SK-N-SH treated with all-trans-retinoic acid at 6 μM for 48 hours (cell line): ENCODE data around the gene TRIM46.
"Not testable (repeated sequence)": the region's sequence is repeated elsewhere in the genome, so short reads cannot be mapped to it uniquely, and the experiment has no call there.

Experiments
- ATAC-seq: fragments of 200-7000 bp; cut with Tn5 transposase; 3 replicates; pipeline ENCODE4 v1.9.1; 2020; ENCODE audit warnings: mild to moderate bottlenecking, moderate library complexity
- ARNTL ChIP-seq: fragments of 450-650 bp; formaldehyde crosslinking; IDR thresholded peaks from 2 replicates; pipeline ENCODE4 v1.5.0; 2020; ENCODE audit warnings: low read depth, mild to moderate bottlenecking, moderate library complexity, borderline replicate concordance
- CREB5 ChIP-seq: fragments of 250-450 bp; sonication (Bioruptor Pico); IDR thresholded peaks from 2 replicates; pipeline ENCODE4 v1.5.1; 2020; ENCODE audit warnings: low read depth, mild to moderate bottlenecking, moderate library complexity
- CSDC2 ChIP-seq: fragments of 250-450 bp; sonication (Bioruptor Pico); IDR thresholded peaks from 2 replicates; pipeline ENCODE4 v1.5.0; 2020; ENCODE audit warnings: mild to moderate bottlenecking, moderate library complexity
- GLIS3 ChIP-seq: fragments of 250-450 bp; sonication (Bioruptor Pico); IDR thresholded peaks from 2 replicates; pipeline ENCODE4 v1.5.0; 2020; ENCODE audit warnings: mild to moderate bottlenecking, moderate library complexity
- ISL1 ChIP-seq: fragments of 250-450 bp; sonication (Bioruptor Pico); IDR thresholded peaks from 2 replicates; pipeline ENCODE4 v2.1.2; 2022; ENCODE audit warnings: mild to moderate bottlenecking, moderate library complexity
- PATZ1 ChIP-seq: fragments of 250-450 bp; sonication (Bioruptor Pico); IDR thresholded peaks from 2 replicates; pipeline ENCODE4 v1.8.0; 2020; ENCODE audit warnings: mild to moderate bottlenecking, moderate library complexity, borderline replicate concordance
- POU6F1 ChIP-seq: fragments of 250-450 bp; sonication (Bioruptor Pico); IDR thresholded peaks from 2 replicates; pipeline ENCODE4 v1.8.0; 2021; ENCODE audit warnings: low read depth, mild to moderate bottlenecking, moderate library complexity, borderline replicate concordance
- PPARA ChIP-seq: fragments of 250-450 bp; sonication (Bioruptor Pico); IDR thresholded peaks from 2 replicates; pipeline ENCODE4 v1.5.0; 2020; ENCODE audit warnings: mild to moderate bottlenecking, borderline replicate concordance
- RARB ChIP-seq: fragments of 250-450 bp; sonication (Bioruptor Pico); IDR thresholded peaks from 2 replicates; pipeline ENCODE4 v1.8.0; 2021; ENCODE audit warnings: mild to moderate bottlenecking, moderate library complexity
- SNAI2 ChIP-seq: fragments of 250-450 bp; sonication (Bioruptor Pico); IDR thresholded peaks from 2 replicates; pipeline ENCODE4 v1.5.0; 2020; ENCODE audit warnings: mild to moderate bottlenecking, moderate library complexity
- TCF4 ChIP-seq: fragments of 250-450 bp; sonication (Bioruptor Pico); IDR thresholded peaks from 2 replicates; pipeline ENCODE4 v1.8.0; 2021; ENCODE audit warnings: mild to moderate bottlenecking, moderate library complexity, borderline replicate concordance
- TOX ChIP-seq: fragments of 250-450 bp; sonication (Bioruptor Pico); IDR thresholded peaks from 2 replicates; pipeline ENCODE4 v1.8.0; 2021; ENCODE audit warnings: mild to moderate bottlenecking, moderate library complexity, borderline replicate concordance
- TSHZ2 ChIP-seq: fragments of 250-450 bp; sonication (Bioruptor Pico); IDR thresholded peaks from 2 replicates; pipeline ENCODE4 v1.5.0; 2020; ENCODE audit warnings: mild to moderate bottlenecking, moderate library complexity
- ZC3H10 ChIP-seq: fragments of 250-450 bp; sonication (Bioruptor Pico); IDR thresholded peaks from 2 replicates; pipeline ENCODE4 v1.5.1; 2021; ENCODE audit warnings: mild to moderate bottlenecking, moderate library complexity
- ZFP30 ChIP-seq: fragments of 450-650 bp; formaldehyde crosslinking; IDR thresholded peaks from 2 replicates; pipeline ENCODE4 v1.5.0; 2022; ENCODE audit warnings: mild to moderate bottlenecking, moderate library complexity
- ZNF565 ChIP-seq: fragments of 450-650 bp; formaldehyde crosslinking; conservative IDR thresholded peaks from 2 replicates; pipeline ENCODE4 v1.5.0; 2020; ENCODE audit warnings: low read depth, mild to moderate bottlenecking, moderate library complexity
- ZNF70 ChIP-seq: fragments of 450-650 bp; formaldehyde crosslinking; IDR thresholded peaks from 2 replicates; pipeline ENCODE4 v1.5.0; 2020; ENCODE audit warnings: mild to moderate bottlenecking, moderate library complexity
- ZNF8 ChIP-seq: fragments of 450-650 bp; formaldehyde crosslinking; IDR thresholded peaks from 2 replicates; pipeline ENCODE4 v1.5.0; 2020; ENCODE audit warnings: mild to moderate bottlenecking, moderate library complexity

TRIM46 gene

GRCh38 chr1:155188268-155188667 lies 14.6 kb downstream of the TRIM46 start:
- no peak for TF ChIP-seq ZNF8 (CRISPR knock-in tag)
- TF ChIP-seq PPARA (CRISPR knock-in tag): no peak
- no peak for TF ChIP-seq CREB5
- TF ChIP-seq ZFP30 (CRISPR knock-in tag): no peak
- TF ChIP-seq ISL1: no peak
- TF ChIP-seq GLIS3 (CRISPR knock-in tag): no peak
- TF ChIP-seq SNAI2: no peak
- no peak for TF ChIP-seq ZC3H10 (CRISPR knock-in tag)
- no peak for TF ChIP-seq PATZ1 (CRISPR knock-in tag)
- TF ChIP-seq ZNF565 (CRISPR knock-in tag): no peak
- no peak for TF ChIP-seq CSDC2 (CRISPR knock-in tag)
- TF ChIP-seq TOX (CRISPR knock-in tag): no peak
- no peak for TF ChIP-seq TCF4 (CRISPR knock-in tag)
- ATAC-seq: no peak

- ATAC-seq: not testable (repeated sequence)
Observed at GRCh38 chr1:155189926-155190325, 16.3 kb downstream of the TRIM46 start.

GRCh38 chr1:155191904-155192303 lies 18.3 kb downstream of the TRIM46 start:
- TF ChIP-seq ZNF70 (CRISPR knock-in tag) (no peak), SNAI2 (no peak), RARB (CRISPR knock-in tag) (no peak), GLIS3 (CRISPR knock-in tag) (no peak), ISL1 (no peak), ARNTL (CRISPR knock-in tag) (no peak), POU6F1 (no peak), CSDC2 (CRISPR knock-in tag) (no peak), TSHZ2 (CRISPR knock-in tag) (no peak), ZFP30 (CRISPR knock-in tag) (no peak)
- ATAC-seq: no peak

- TF ChIP-seq CSDC2 (CRISPR knock-in tag): no peak
- no peak for TF ChIP-seq ZFP30 (CRISPR knock-in tag)
- no peak for TF ChIP-seq CREB5
- ATAC-seq: no peak
Observed at GRCh38 chr1:155192346-155193274, 19.0 kb downstream of the TRIM46 start.
